HL-60 (cell line): ENCODE results near the gene ITPRIP.

Experiments
- DNase-seq, 2 experiments: peaks; one replicate each; pipeline ENCODE4 v3.0.0-alpha.2; 2010 to 2020; ENCODE audit warnings: low read depth in 1 of 2, low spot score in 1 of 2
- H3K27ac ChIP-seq: fragments of 250-450 bp; sonication (Bioruptor Pico); replicated peaks from 2 replicates; pipeline ENCODE4 v1.5.1; 2020; ENCODE audit warnings: mild to moderate bottlenecking, moderate library complexity
- H3K27me3 ChIP-seq: fragments of 250-450 bp; sonication (Bioruptor Pico); 2 replicates; pipeline ENCODE4 v1.5.1; 2021; ENCODE audit warnings: mild to moderate bottlenecking, moderate library complexity; ENCODE audit not compliant: insufficient read depth, poor library complexity, severe bottlenecking
- H3K4me3 ChIP-seq: replicated peaks from 2 replicates; pipeline ENCODE4 v1.5.1; 2011; ENCODE audit warnings: mild to moderate bottlenecking, control low read depth, low read length; ENCODE audit not compliant: insufficient read depth
- GABPA ChIP-seq: IDR thresholded peaks from 2 replicates; pipeline ENCODE4 v1.6.1; 2012; ENCODE audit warnings: low read depth
- POLR2AphosphoS5 ChIP-seq: IDR thresholded peaks from 2 replicates; pipeline ENCODE4 v1.6.1; 2012; ENCODE audit warnings: low read depth
- REST ChIP-seq: IDR thresholded peaks from 2 replicates; pipeline ENCODE4 v1.6.1; 2012; ENCODE audit warnings: low read depth; ENCODE audit not compliant: insufficient replicate concordance
- SPI1 ChIP-seq: IDR thresholded peaks from 2 replicates; pipeline ENCODE4 v1.6.1; 2012; ENCODE audit warnings: low read depth, mild to moderate bottlenecking, borderline replicate concordance
- TF ChIP-seq, protein P1 (sequence below): IDR thresholded peaks from one replicate; pipeline ENCODE4 v1.5.1; 2011; ENCODE audit warnings: low read length, control low read depth, inconsistent platforms; ENCODE audit not compliant: insufficient read depth

ITPRIP gene

DNA sequence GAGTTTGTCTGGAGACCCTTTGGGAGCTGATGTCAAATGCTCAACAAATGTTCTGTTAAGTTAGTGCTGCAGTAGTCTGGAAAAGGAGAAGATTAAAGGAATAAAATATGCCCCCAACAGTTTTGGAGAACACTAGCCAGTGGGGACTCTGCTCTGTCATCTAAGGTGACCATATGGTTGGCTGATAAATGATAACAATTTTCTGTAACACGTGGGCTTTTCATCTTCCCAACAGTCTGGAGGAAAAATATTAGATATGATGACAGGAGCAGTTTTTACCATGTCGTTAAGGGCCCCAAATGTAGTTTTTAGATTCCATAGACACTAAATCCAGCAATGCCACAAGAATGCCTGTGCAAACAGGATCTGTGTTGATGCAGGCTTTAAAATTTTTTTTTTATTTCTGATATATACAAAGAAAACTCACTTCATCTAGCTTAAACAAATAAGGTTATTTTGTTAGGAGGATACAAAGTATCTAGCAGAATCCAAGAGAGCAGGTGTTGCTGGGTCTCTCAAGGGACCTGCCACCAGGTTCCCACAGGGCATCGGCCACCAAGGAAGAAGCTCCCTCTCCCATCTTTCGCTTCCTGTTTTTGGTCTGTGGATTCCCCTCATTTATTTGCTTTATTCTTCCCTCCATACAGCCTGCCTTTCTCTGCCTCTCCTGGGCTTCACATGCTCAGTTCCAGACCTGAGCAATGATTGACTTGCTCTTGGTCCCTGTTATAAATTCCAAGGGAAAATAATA, 9.2 kb upstream of the ITPRIP start:
- H3K4me3 ChIP-seq, result no peak overlapping the region
- H3K27ac ChIP-seq, result no peak overlapping the region
- TF ChIP-seq, protein P1, sequence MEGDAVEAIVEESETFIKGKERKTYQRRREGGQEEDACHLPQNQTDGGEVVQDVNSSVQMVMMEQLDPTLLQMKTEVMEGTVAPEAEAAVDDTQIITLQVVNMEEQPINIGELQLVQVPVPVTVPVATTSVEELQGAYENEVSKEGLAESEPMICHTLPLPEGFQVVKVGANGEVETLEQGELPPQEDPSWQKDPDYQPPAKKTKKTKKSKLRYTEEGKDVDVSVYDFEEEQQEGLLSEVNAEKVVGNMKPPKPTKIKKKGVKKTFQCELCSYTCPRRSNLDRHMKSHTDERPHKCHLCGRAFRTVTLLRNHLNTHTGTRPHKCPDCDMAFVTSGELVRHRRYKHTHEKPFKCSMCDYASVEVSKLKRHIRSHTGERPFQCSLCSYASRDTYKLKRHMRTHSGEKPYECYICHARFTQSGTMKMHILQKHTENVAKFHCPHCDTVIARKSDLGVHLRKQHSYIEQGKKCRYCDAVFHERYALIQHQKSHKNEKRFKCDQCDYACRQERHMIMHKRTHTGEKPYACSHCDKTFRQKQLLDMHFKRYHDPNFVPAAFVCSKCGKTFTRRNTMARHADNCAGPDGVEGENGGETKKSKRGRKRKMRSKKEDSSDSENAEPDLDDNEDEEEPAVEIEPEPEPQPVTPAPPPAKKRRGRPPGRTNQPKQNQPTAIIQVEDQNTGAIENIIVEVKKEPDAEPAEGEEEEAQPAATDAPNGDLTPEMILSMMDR, result no peak
- TF ChIP-seq SPI1 (no peak), POLR2AphosphoS5 (no peak), REST (no peak)
- DNase-seq, result no peak
- no peaks in the 10 kb centered on the region for H3K27me3 ChIP-seq

- no peak overlapping the region for H3K4me3 ChIP-seq
- H3K27ac ChIP-seq, result no peak overlapping the region
- TF ChIP-seq POLR2AphosphoS5, result no peak
- TF ChIP-seq GABPA, result no peak
- TF ChIP-seq, protein P1, result no peak
- TF ChIP-seq SPI1, result no peak
- TF ChIP-seq REST, result no peak
- H3K27me3 ChIP-seq, result no peaks in the 10 kb centered on the region
- no peak for DNase-seq
Measured at GRCh38 chr10:104345941-104346340, 7.7 kb upstream of the ITPRIP start.

- Histone ChIP-seq H3K4me3 (no peak overlapping the region), H3K27me3 (no peaks in the 10 kb centered on the region), H3K27ac (no peak overlapping the region)
- TF ChIP-seq REST, result no peak
- TF ChIP-seq POLR2AphosphoS5, result no peak
- TF ChIP-seq, protein P1, result no peak
- TF ChIP-seq GABPA, result no peak
- no peak for TF ChIP-seq SPI1
- no peak for DNase-seq
Measured at GRCh38 chr10:104345515-104345914, 7.2 kb upstream of the ITPRIP start.
